Stimulated activated CD4-positive, alpha-beta T cell treated with anti-CD3 and anti-CD28 coated beads, Interleukin-12 subunit alpha, Interleukin-12 subunit beta, amount 100 ng/mL, for 4 hours (primary cell): ENCODE data around the gene GALNT16.
"Not testable (repeated sequence)": the region's sequence is repeated elsewhere in the genome, so short reads cannot be mapped to it uniquely, and the experiment has no call there.

Experiments used
- DNase-seq: peaks from one replicate; pipeline ENCODE4 v3.0.0-alpha.2; 2020

GALNT16 gene

GRCh38 chr14:69259527-69260189 is at the start of gene GALNT16:
Gene GALNT16, plus strand, starts transcription at chr14:69260158. Its CDS starts 133 bp downstream, at chr14:69260291.
- no peak for DNase-seq

- no peak for DNase-seq
These were observed 45.6 kb upstream of the GALNT16 start for GRCh38 chr14:69214393-69214792.

GRCh38 chr14:69217663-69218062 is 42.3 kb upstream of the GALNT16 start:
- not testable (repeated sequence) for DNase-seq

GRCh38 chr14:69224946-69225345 is 35.0 kb upstream of the GALNT16 start:
- no peak for DNase-seq

- no peak for DNase-seq
These were observed 33.8 kb upstream of the GALNT16 start for GRCh38 chr14:69226178-69226577.

- no peak for DNase-seq
These were observed 33.2 kb upstream of the GALNT16 start for GRCh38 chr14:69226736-69227135.

GRCh38 chr14:69231486-69231885 is 28.5 kb upstream of the GALNT16 start:
- no peak for DNase-seq

GRCh38 chr14:69232388-69232787 is 27.6 kb upstream of the GALNT16 start:
- no peak for DNase-seq

GRCh38 chr14:69234106-69234505 is 25.9 kb upstream of the GALNT16 start:
- no peak for DNase-seq

GRCh38 chr14:69235708-69236107 is 24.2 kb upstream of the GALNT16 start:
- DNase-seq, result no peak

GRCh38 chr14:69237142-69237541 is 22.8 kb upstream of the GALNT16 start:
- DNase-seq, result no peak

- no peak for DNase-seq
These were observed 22.4 kb upstream of the GALNT16 start for GRCh38 chr14:69237584-69237983.

GRCh38 chr14:69238883-69239282 is 21.1 kb upstream of the GALNT16 start:
- no peak for DNase-seq

GRCh38 chr14:69240527-69241173 is 19.3 kb upstream of the GALNT16 start:
- no peak for DNase-seq

- DNase-seq, result no peak
These were observed 18.4 kb upstream of the GALNT16 start for GRCh38 chr14:69241577-69241976.

GRCh38 chr14:69242311-69243224 is 17.4 kb upstream of the GALNT16 start:
- DNase-seq, result peak; percentile 36

- DNase-seq, result no peak
These were observed 15.0 kb upstream of the GALNT16 start for GRCh38 chr14:69244946-69245345.

GRCh38 chr14:69246331-69246730 is 13.6 kb upstream of the GALNT16 start:
- DNase-seq, result no peak

GRCh38 chr14:69247676-69248440 is 12.1 kb upstream of the GALNT16 start:
- no peak for DNase-seq

GRCh38 chr14:69249603-69250002 is 10.4 kb upstream of the GALNT16 start:
- no peak for DNase-seq

- DNase-seq, result no peak
These were observed 7.1 kb upstream of the GALNT16 start for GRCh38 chr14:69252851-69253250.

- no peak for DNase-seq
These were observed 811 bp upstream of the GALNT16 start for GRCh38 chr14:69259168-69259526.
